ENCODE results near the gene SSU72.

GRCh38 chr1:1603671-1604373 lies 29.2 kb upstream of the SSU72 start:
- no peak for TF ChIP-seq EZH2 (IDR thresholded peaks at IDR 0.05; ENCODE audit: low read depth)
- TF ChIP-seq CTCF (conservative IDR thresholded peaks at IDR 0.05), result no peak
